NCI-H1436 treated with DMSO at 0.1 percent for 48 hours (cell line): ENCODE results near the gene PTPRN2.
"Not testable (repeated sequence)": the region's sequence is repeated elsewhere in the genome, so short reads cannot be mapped to it uniquely, and the experiment has no call there.

Source experiments
- DNase-seq: peaks from one replicate; lab custom pipeline; 2025; lab: John Stamatoyannopoulos, UW

The PTPRN2 gene

GRCh38 chr7:157996359-157997079 is 591.1 kb downstream of the PTPRN2 start:
- DNase-seq: no peak

- DNase-seq: no peak
Measured at GRCh38 chr7:157995815-157996214, 591.8 kb downstream of the PTPRN2 start.

GRCh38 chr7:157994319-157994718 is 593.3 kb downstream of the PTPRN2 start:
- no peak for DNase-seq

- no peak for DNase-seq
Measured at GRCh38 chr7:157993406-157994105, 594.1 kb downstream of the PTPRN2 start.

- DNase-seq: no peak
Measured at GRCh38 chr7:157992511-157993160, 595.0 kb downstream of the PTPRN2 start.

GRCh38 chr7:157991761-157992160 is 595.9 kb downstream of the PTPRN2 start:
- DNase-seq: no peak

GRCh38 chr7:157991351-157991750 is 596.3 kb downstream of the PTPRN2 start:
- no peak for DNase-seq

- DNase-seq: no peak
Measured at GRCh38 chr7:157990881-157991250, 596.8 kb downstream of the PTPRN2 start.

- no peak for DNase-seq
Measured at GRCh38 chr7:157990226-157990880, 597.3 kb downstream of the PTPRN2 start.

GRCh38 chr7:157989589-157989988 is 598.0 kb downstream of the PTPRN2 start:
- no peak for DNase-seq

- DNase-seq: no peak
Measured at GRCh38 chr7:157987906-157988305, 599.7 kb downstream of the PTPRN2 start.

GRCh38 chr7:157986051-157986450 is 601.6 kb downstream of the PTPRN2 start:
- no peak for DNase-seq

- DNase-seq: no peak
Measured at GRCh38 chr7:157985636-157986035, 602.0 kb downstream of the PTPRN2 start.

- no peak for DNase-seq
Measured at GRCh38 chr7:157984423-157985163, 603.0 kb downstream of the PTPRN2 start.

- no peak for DNase-seq
Measured at GRCh38 chr7:157983502-157984422, 603.9 kb downstream of the PTPRN2 start.

GRCh38 chr7:157981778-157982177 is 605.8 kb downstream of the PTPRN2 start:
- DNase-seq: no peak

GRCh38 chr7:157980774-157981173 is 606.8 kb downstream of the PTPRN2 start:
- DNase-seq: no peak

GRCh38 chr7:157980341-157980731 is 607.3 kb downstream of the PTPRN2 start:
- DNase-seq: not testable (repeated sequence)

GRCh38 chr7:157979636-157980340 is 607.8 kb downstream of the PTPRN2 start:
- no peak for DNase-seq

GRCh38 chr7:157978766-157979165 is 608.9 kb downstream of the PTPRN2 start:
- no peak for DNase-seq
